ENCODE data around the gene HCK.

HCK gene

GRCh38 chr20:32063695-32064094 is 11.7 kb downstream of the HCK start:
- no peaks in the 10 kb centered on the region for H3K36me3 ChIP-seq (ENCODE audit: insufficient read depth, low read length)
- H3K4me3 ChIP-seq: no peak overlapping the region
- TF ChIP-seq POLR2AphosphoS5 (IDR thresholded peaks at IDR 0.05; ENCODE audit: borderline replicate concordance, low read depth, low read length) (no peak), FOXP2 (optimal IDR thresholded peaks at IDR 0.05; ENCODE audit: control extremely low read depth, extremely low read length, insufficient read depth) (no peak), EZH2 (IDR thresholded peaks at IDR 0.05) (no peak)
- no peak overlapping the region for H3K9ac ChIP-seq (ENCODE audit: insufficient read length)
- no peak for DNase-seq (ENCODE audit: low read depth, low spot score)
- no peaks in the 10 kb centered on the region for H3K9me3 ChIP-seq (ENCODE audit: low read depth, low read length)
- no peak overlapping the region for H3K27ac ChIP-seq

GRCh38 chr20:32064667-32065066 is 12.6 kb downstream of the HCK start:
- Histone ChIP-seq H3K36me3 (ENCODE audit: insufficient read depth, low read length) (no peaks in the 10 kb centered on the region), H3K9me3 (ENCODE audit: low read depth, low read length) (no peaks in the 10 kb centered on the region), H3K27ac (no peak overlapping the region), H3K4me3 (no peak overlapping the region), H3K9ac (ENCODE audit: insufficient read length) (no peak overlapping the region)
- DNase-seq (ENCODE audit: low read depth, low spot score): no peak
- TF ChIP-seq EZH2 (IDR thresholded peaks at IDR 0.05): no peak
- TF ChIP-seq POLR2AphosphoS5 (IDR thresholded peaks at IDR 0.05; ENCODE audit: borderline replicate concordance, low read depth, low read length): no peak
- TF ChIP-seq FOXP2 (optimal IDR thresholded peaks at IDR 0.05; ENCODE audit: control extremely low read depth, extremely low read length, insufficient read depth): no peak

DNA sequence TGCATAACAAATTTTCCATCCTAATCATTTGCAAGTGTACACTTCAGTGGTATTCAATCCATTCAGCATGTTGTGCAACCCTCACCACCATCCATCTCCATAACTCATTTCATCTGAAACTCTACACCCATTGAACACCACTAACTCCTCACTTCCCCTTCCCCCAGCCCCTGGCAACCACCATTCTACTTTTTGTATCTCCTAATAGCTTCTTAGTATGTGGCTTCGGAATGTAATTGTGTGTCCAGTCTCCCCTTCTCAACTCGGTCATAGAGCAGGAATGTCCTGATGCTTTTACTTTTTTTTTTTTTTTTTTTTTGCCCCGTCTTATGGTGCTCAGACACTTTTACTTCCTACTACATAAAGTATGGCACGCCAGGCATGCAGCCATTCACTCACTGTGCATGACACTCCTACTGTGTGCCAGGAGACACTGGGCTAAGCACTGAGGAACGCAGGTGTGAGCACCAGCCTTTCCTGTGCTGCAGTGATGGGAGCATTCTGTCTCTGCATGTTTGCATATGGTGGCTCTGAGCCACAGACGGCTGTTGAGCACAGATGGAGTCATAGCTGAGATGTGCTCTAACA is 15.3 kb downstream of the HCK start:
- Histone ChIP-seq H3K36me3 (ENCODE audit: insufficient read depth, low read length) (no peaks in the 10 kb centered on the region), H3K4me3 (no peak overlapping the region), H3K27ac (no peak overlapping the region), H3K9ac (ENCODE audit: insufficient read length) (no peak overlapping the region), H3K9me3 (ENCODE audit: low read depth, low read length) (no peaks in the 10 kb centered on the region)
- no peak for TF ChIP-seq EZH2 (IDR thresholded peaks at IDR 0.05)
- no peak for TF ChIP-seq POLR2AphosphoS5 (IDR thresholded peaks at IDR 0.05; ENCODE audit: borderline replicate concordance, low read depth, low read length)
- TF ChIP-seq FOXP2 (optimal IDR thresholded peaks at IDR 0.05; ENCODE audit: control extremely low read depth, extremely low read length, insufficient read depth): no peak
- DNase-seq (ENCODE audit: low read depth, low spot score): no peak

DNA sequence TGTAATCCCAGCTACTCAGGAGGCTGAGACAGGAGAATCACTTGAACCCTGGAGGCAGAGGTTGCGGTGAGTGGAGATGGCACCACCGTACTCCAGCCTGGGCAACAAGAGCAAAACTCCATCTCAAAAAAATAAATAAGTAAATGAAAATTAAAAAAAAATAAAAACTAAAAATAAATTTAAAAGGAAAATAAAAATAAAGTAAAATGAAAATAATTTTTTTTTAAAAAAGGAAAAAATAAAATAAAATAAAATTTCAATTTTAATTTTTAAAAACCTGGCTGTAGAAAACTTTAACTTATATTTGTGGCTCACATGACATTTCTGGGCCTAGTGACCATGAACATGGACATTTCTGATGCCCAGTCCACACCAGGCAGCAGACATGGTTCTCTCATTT is 16.1 kb downstream of the HCK start:
- Histone ChIP-seq H3K4me3 (no peak overlapping the region), H3K9ac (ENCODE audit: insufficient read length) (no peak overlapping the region)
- TF ChIP-seq FOXP2 (optimal IDR thresholded peaks at IDR 0.05; ENCODE audit: control extremely low read depth, extremely low read length, insufficient read depth) (no peak), POLR2AphosphoS5 (IDR thresholded peaks at IDR 0.05; ENCODE audit: borderline replicate concordance, low read depth, low read length) (no peak), EZH2 (IDR thresholded peaks at IDR 0.05) (no peak)

DNA sequence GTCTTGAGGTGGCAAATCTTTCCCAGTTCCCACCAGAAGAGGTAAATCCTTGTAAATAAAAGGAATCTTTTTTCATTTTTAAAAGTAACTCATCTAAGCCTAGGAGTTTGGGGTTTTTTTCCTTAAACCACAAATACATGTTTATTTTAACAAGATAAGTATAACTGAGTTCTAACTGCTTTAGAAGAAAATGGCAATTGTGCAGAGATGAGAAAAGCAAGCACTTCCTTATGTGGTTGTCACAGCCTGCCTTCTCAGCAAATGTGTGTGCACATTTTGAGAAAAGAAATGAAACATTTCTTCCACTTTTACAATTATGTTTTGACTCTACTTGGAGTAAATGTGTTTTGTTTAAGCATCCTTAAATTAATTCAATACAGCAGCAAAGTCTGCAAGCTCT is 17.7 kb downstream of the HCK start:
- DNase-seq (ENCODE audit: low read depth, low spot score): no peak
- no peaks in the 10 kb centered on the region for H3K9me3 ChIP-seq (ENCODE audit: low read depth, low read length)
- H3K36me3 ChIP-seq (ENCODE audit: insufficient read depth, low read length): no peaks in the 10 kb centered on the region
- H3K27ac ChIP-seq: no peak overlapping the region
- H3K9ac ChIP-seq (ENCODE audit: insufficient read length): no peak overlapping the region
- no peak overlapping the region for H3K4me3 ChIP-seq
- TF ChIP-seq POLR2AphosphoS5 (IDR thresholded peaks at IDR 0.05; ENCODE audit: borderline replicate concordance, low read depth, low read length): no peak
- no peak for TF ChIP-seq FOXP2 (optimal IDR thresholded peaks at IDR 0.05; ENCODE audit: control extremely low read depth, extremely low read length, insufficient read depth)
- no peak for TF ChIP-seq EZH2 (IDR thresholded peaks at IDR 0.05)

More for the DNA sequence above, 16.1 kb downstream of the HCK start:
- Histone ChIP-seq H3K9me3 (ENCODE audit: low read depth, low read length) (no peaks in the 10 kb centered on the region), H3K27ac (no peak overlapping the region), H3K36me3 (ENCODE audit: insufficient read depth, low read length) (no peaks in the 10 kb centered on the region)
- DNase-seq (ENCODE audit: low read depth, low spot score): no peak

DNA sequence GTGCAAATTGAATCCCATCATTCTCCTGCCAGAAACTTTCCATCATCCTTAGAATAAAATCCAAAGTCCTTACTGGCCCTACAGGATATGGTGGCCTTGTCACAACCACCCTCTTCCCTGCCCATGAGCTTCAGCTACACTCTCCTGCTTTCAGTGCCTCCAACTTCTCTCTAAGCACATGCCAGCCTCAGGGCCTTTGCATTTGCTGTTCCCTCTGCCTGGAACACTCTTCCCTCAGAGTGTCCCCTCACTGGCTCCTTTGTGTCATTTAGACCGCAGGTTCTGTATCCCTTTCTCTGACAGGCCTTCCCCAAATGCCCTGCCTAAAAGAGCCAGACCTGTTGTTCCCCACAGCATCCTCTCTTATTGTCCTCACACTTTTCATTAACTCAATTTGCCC is 18.2 kb downstream of the HCK start:
- H3K27ac ChIP-seq: no peak overlapping the region
- TF ChIP-seq EZH2 (IDR thresholded peaks at IDR 0.05): no peak
- TF ChIP-seq FOXP2 (optimal IDR thresholded peaks at IDR 0.05; ENCODE audit: control extremely low read depth, extremely low read length, insufficient read depth): no peak
- no peaks in the 10 kb centered on the region for H3K36me3 ChIP-seq (ENCODE audit: insufficient read depth, low read length)
- no peak overlapping the region for H3K4me3 ChIP-seq
- H3K9ac ChIP-seq (ENCODE audit: insufficient read length): no peak overlapping the region
- DNase-seq (ENCODE audit: low read depth, low spot score): no peak
- no peaks in the 10 kb centered on the region for H3K9me3 ChIP-seq (ENCODE audit: low read depth, low read length)

DNA sequence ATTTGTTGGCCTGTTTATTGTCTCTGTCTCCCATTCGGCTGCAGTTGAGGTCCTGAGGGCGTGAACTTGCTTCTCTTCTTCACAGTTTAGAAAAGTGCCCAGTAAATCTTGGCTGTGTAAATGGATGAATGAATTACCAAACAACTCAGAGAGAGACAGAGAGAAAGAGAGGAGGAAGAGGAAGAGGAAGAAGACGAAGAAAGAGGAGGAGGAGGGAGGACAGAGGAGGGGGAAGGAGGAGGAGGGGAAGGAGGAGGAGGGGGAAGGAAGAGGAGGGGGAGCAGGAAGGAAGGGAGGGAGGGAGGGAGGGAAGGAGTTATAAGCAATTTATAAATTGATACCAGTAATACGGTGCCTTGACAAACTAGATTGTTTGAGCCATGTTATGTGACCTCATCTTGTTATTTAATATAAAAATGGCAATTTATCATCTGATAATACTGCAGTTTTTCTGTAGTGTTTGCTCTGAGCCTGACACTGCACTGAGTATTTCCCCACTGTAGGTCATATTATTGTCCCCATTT is 18.7 kb downstream of the HCK start:
- no peak overlapping the region for H3K4me3 ChIP-seq
- no peaks in the 10 kb centered on the region for H3K36me3 ChIP-seq (ENCODE audit: insufficient read depth, low read length)
- no peak overlapping the region for H3K9ac ChIP-seq (ENCODE audit: insufficient read length)
- H3K27ac ChIP-seq: no peak overlapping the region
- TF ChIP-seq EZH2 (IDR thresholded peaks at IDR 0.05) (no peak), POLR2AphosphoS5 (IDR thresholded peaks at IDR 0.05; ENCODE audit: borderline replicate concordance, low read depth, low read length) (no peak), FOXP2 (optimal IDR thresholded peaks at IDR 0.05; ENCODE audit: control extremely low read depth, extremely low read length, insufficient read depth) (no peak)
- H3K9me3 ChIP-seq (ENCODE audit: low read depth, low read length): no peaks in the 10 kb centered on the region
- DNase-seq (ENCODE audit: low read depth, low spot score): no peak

DNA sequence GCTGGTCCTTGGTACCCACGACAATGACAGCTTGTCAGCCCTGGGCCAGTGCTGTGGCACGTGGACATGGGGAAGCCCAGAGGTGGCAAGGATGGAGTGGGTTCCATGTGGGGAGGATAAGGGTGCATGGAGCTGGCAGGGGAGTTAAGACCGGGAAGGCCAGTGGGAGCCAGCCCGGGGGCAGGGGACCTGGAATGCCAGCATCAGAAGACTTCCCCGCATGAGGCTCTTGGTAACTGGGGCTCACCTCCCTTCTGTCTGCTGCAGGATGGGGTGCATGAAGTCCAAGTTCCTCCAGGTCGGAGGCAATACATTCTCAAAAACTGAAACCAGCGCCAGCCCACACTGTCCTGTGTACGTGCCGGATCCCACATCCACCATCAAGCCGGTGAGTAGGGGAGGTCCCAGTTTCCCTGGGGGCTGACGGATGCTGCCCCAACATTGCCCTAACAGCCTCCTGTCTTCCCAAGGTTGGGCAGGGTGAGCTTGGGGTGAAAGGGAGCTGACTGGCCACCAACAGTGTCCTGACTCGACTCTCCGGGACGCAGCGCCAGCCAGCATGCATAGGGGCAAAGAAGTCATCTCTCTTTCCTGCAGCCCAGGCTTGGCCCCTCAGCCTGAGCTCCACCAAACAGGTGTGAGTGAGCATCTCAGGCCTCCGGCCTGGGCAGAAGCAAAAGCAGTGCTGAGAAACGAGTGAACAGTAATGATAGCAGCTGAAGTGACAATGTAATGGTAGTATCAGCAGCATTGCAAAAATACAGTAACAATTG is 19.5 kb downstream of the HCK start:
- no peak overlapping the region for H3K27ac ChIP-seq
- H3K4me3 ChIP-seq: no peak overlapping the region
- TF ChIP-seq POLR2AphosphoS5 (IDR thresholded peaks at IDR 0.05; ENCODE audit: borderline replicate concordance, low read depth, low read length) (no peak), EZH2 (IDR thresholded peaks at IDR 0.05) (no peak), FOXP2 (optimal IDR thresholded peaks at IDR 0.05; ENCODE audit: control extremely low read depth, extremely low read length, insufficient read depth) (no peak)
- no peak for DNase-seq (ENCODE audit: low read depth, low spot score)
- no peaks in the 10 kb centered on the region for H3K9me3 ChIP-seq (ENCODE audit: low read depth, low read length)
- H3K36me3 ChIP-seq (ENCODE audit: insufficient read depth, low read length): no peaks in the 10 kb centered on the region
- H3K9ac ChIP-seq (ENCODE audit: insufficient read length): no peak overlapping the region
